Activated CD8-positive, alpha-beta T cell treated with anti-CD3 and anti-CD28 coated beads for 36 hours (primary cell): ENCODE results near the gene DAAM1. TPM values are rescaled to one million over a fixed set of nuclear protein-coding genes. Genes with fewer than 3 reads are reported as not detected.

Experiments used
- ATAC-seq: fragments of 200-7000 bp; cut with Tn5 transposase; one replicate; pipeline ENCODE4 v1.10.0; 2021; ENCODE audit warnings: mild to moderate bottlenecking, moderate library complexity
- CTCF ChIA-PET: fragments of 350-600 bp; sonication (Branson Sonifier 250); formaldehyde crosslinking; loops from one replicate; lab custom pipeline; 2021; ENCODE audit warnings: antibody characterized with exemption; lab: Charles Lee
- POLR2A ChIA-PET: fragments of 350-600 bp; sonication (Branson Sonifier 250); formaldehyde crosslinking; loops from one replicate; lab custom pipeline; 2021; ENCODE audit warnings: antibody characterized with exemption; lab: Charles Lee
- DNase-seq: peaks from one replicate; pipeline ENCODE4 v3.0.0-alpha.2; 2020
- H3K27ac Mint-ChIP-seq: one replicate; pipeline ENCODE4 v1.8.0; 2021; ENCODE audit warnings: mild to moderate bottlenecking, mixed read lengths
- H3K27me3 Mint-ChIP-seq: one replicate; pipeline ENCODE4 v1.8.0; 2021; ENCODE audit warnings: mixed read lengths
- H3K36me3 Mint-ChIP-seq: one replicate; pipeline ENCODE4 v1.8.0; 2021; ENCODE audit warnings: low read depth, mixed read lengths
- H3K4me1 Mint-ChIP-seq: one replicate; pipeline ENCODE4 v1.8.0; 2021; ENCODE audit warnings: low read depth, mixed read lengths
- H3K4me3 Mint-ChIP-seq: one replicate; pipeline ENCODE4 v1.8.0; 2021; ENCODE audit warnings: mild to moderate bottlenecking, moderate library complexity, mixed read lengths
- H3K9me3 Mint-ChIP-seq: one replicate; pipeline ENCODE4 v1.8.0; 2021; ENCODE audit warnings: mixed read lengths
- CTCF ChIP-seq: fragments of 200-600 bp; IDR thresholded peaks from one replicate; pipeline ENCODE4 v1.8.0; 2022; ENCODE audit warnings: antibody characterized with exemption, mild to moderate bottlenecking
- intact Hi-C: fragments of 100-400 bp; cut with micrococcal nuclease; formaldehyde crosslinking; loops from one replicate; pipeline ENCODE4 v1.10.0; 2022
- total RNA-seq, 2 experiments: library from RNA; stranded (reverse); gene quantifications; one replicate each; pipeline ENCODE4 v1.2.3, GENCODE V29; 2021

DAAM1 gene
- total RNA-seq, 2 experiments from 2014 or later: 7.2 to 9.9 TPM

GRCh38 chr14:59252772-59253500 is 64.5 kb downstream of the DAAM1 start:
- Mint-ChIP-seq H3K9me3 (no peaks in the 10 kb centered on the region), H3K4me3 (no peak overlapping the region), H3K27ac (no peak overlapping the region), H3K36me3 (no peaks in the 10 kb centered on the region), H3K4me1 (no peaks in the 10 kb centered on the region), H3K27me3 (no peaks in the 10 kb centered on the region)
- CTCF ChIA-PET: interaction anchor here (1.5 kb wide), 2 partner anchors 10 to 24 kb away, joined by 3 to 4 read pairs; no protein-coding TSS in a partner anchor
- no peak for TF ChIP-seq CTCF
- POLR2A ChIA-PET: no interaction called here
- DNase-seq: no peak
- intact Hi-C loops: no loop called here
- no peak for ATAC-seq

- POLR2A ChIA-PET: no interaction called here
- no peak for DNase-seq
- no peaks in the 10 kb centered on the region for H3K9me3 Mint-ChIP-seq
- H3K36me3 Mint-ChIP-seq: no peaks in the 10 kb centered on the region
- CTCF ChIA-PET: no interaction called here
- no peak overlapping the region for H3K27ac Mint-ChIP-seq
- no peak for ATAC-seq
- no peaks in the 10 kb centered on the region for H3K4me1 Mint-ChIP-seq
- intact Hi-C loops: no loop called here
- H3K27me3 Mint-ChIP-seq: no peaks in the 10 kb centered on the region
- no peak overlapping the region for H3K4me3 Mint-ChIP-seq
- TF ChIP-seq CTCF: no peak
These were observed 65.1 kb downstream of the DAAM1 start for GRCh38 chr14:59253527-59253926.

GRCh38 chr14:59254146-59254910 is 65.9 kb downstream of the DAAM1 start:
- Mint-ChIP-seq H3K4me3 (no peak overlapping the region), H3K4me1 (no peaks in the 10 kb centered on the region), H3K36me3 (no peaks in the 10 kb centered on the region), H3K27ac (no peak overlapping the region), H3K9me3 (no peaks in the 10 kb centered on the region), H3K27me3 (no peaks in the 10 kb centered on the region)
- ChIA-PET CTCF (no interaction called here), POLR2A (no interaction called here)
- DNase-seq (no peak), ATAC-seq (no peak)
- TF ChIP-seq CTCF: no peak
- intact Hi-C loops: no loop called here

- CTCF ChIA-PET: no interaction called here
- no peak for TF ChIP-seq CTCF
These were observed 66.6 kb downstream of the DAAM1 start for GRCh38 chr14:59254911-59255545.

More at GRCh38 chr14:59254911-59255545, 66.6 kb downstream of the DAAM1 start:
- Mint-ChIP-seq H3K4me1 (no peaks in the 10 kb centered on the region), H3K36me3 (no peaks in the 10 kb centered on the region), H3K27ac (no peak overlapping the region), H3K27me3 (no peaks in the 10 kb centered on the region), H3K4me3 (no peak overlapping the region), H3K9me3 (no peaks in the 10 kb centered on the region)
- ATAC-seq (no peak), DNase-seq (no peak)
- POLR2A ChIA-PET: no interaction called here
- intact Hi-C loops: no loop called here
